Suprapubic skin (tissue), 4 donors: ENCODE measurements around the gene RBM14.

Experiments used
- CTCF ChIP-seq, 2 donors: fragments of 200-600 bp in 1 of 2; fragments of 450-650 bp in 1 of 2; sonication (generic) in 1 of 2; IDR thresholded peaks; one replicate each; pipeline ENCODE4 v1.5.1; 2016 to 2019; ENCODE audit warnings: antibody characterized with exemption in 2 of 2, mild to moderate bottlenecking in 1 of 2, moderate library complexity in 1 of 2
- EP300 ChIP-seq: sonication (generic); formaldehyde crosslinking; IDR thresholded peaks from one replicate; pipeline ENCODE4 v1.6.1; 2017; ENCODE audit warnings: antibody characterized with exemption
- POLR2A ChIP-seq, 2 donors: fragments of 450-650 bp; IDR thresholded peaks; one replicate each; pipeline ENCODE4 v1.6.1; 2017; ENCODE audit warnings: antibody characterized with exemption in 2 of 2, mild to moderate bottlenecking in 2 of 2, moderate library complexity in 2 of 2
- POLR2AphosphoS5 ChIP-seq, 3 donors: sonication (generic); formaldehyde crosslinking; IDR thresholded peaks; one replicate each; pipeline ENCODE4 v1.6.1; 2017; ENCODE audit warnings: antibody characterized with exemption in 3 of 3

GRCh38 chr11:66600219-66600618, 16.2 kb upstream of the RBM14 start:
- TF ChIP-seq POLR2A (IDR thresholded peaks at IDR 0.05) = no peak
- TF ChIP-seq POLR2AphosphoS5 (IDR thresholded peaks at IDR 0.05) = no peak
- TF ChIP-seq CTCF (IDR thresholded peaks at IDR 0.05) = no peak
- no peak for TF ChIP-seq EP300
